ENCODE measurements around the gene ZNF469. TPM values are rescaled to one million over a fixed set of nuclear protein-coding genes. Genes with fewer than 3 reads are reported as not detected.

The ZNF469 gene
- polyA plus RNA-seq, 3 donors = 0.02 to 0.16 (median 0.10) TPM

DNA sequence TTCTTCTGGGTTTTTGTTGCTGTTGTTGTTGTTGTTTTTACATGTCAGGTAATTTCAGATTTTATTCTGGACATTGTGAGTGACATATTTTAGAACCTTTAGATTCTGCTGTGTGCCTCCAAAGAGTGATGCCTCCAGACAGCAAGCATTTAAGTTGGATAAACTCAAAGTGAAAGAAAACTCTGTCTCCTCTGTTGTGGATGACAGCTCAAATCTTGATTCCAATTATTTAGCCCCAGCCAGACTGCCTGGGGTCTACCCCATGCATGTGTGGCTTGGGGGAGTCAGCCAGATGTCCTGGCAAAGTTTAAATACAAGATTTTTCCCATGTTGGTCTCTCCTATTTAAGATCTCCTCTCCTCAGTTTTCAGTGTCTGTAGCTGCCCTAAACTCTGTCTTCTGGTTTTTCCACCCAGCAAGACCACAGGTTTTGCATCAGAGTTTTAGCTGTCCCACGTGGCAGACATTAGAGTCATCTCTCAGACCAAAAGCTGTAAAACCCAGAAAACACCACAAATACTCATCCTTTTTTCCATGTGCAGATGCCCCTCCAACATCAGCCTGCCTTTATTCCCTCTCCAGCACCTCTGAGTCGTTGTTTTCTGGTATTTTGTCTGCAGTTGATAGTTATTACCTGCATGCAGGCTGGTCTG is 19.4 kb upstream of the ZNF469 start:
- no peak overlapping the region for H3K4me3 ChIP-seq (replicated peaks in 1 of 3; ENCODE audit: low read depth in 2 of 3, low read length in 3 of 3)
- Mint-ChIP-seq H3K4me3 (no peak overlapping the region), H3K27ac (no peak overlapping the region), H3K9me3 (peaks cover 0 to 12% (median 5%) of the 10 kb centered on the region in 7 donors), H3K36me3 (no peaks in the 10 kb centered on the region), H3K27me3 (ENCODE audit: low read depth in 3 of 3) (peaks cover 5 to 17% (median 6%) of the 10 kb centered on the region in 3 donors), H3K4me1 (no peaks in the 10 kb centered on the region)
- H3K27ac ChIP-seq (ENCODE audit: low read depth in 1 of 2, low read length in 2 of 2) = no peak overlapping the region
- WGBS (ENCODE audit: insufficient coverage) = 60% methylated on average over 1 of the region's 2 CpGs
- H3K9ac ChIP-seq (ENCODE audit: insufficient read depth, low read length, poor library complexity, severe bottlenecking) = no peak overlapping the region
- no peak for DNase-seq
- no peaks in the 10 kb centered on the region for H3K9me3 ChIP-seq (replicated peaks in 1 of 2; ENCODE audit: control insufficient read depth in 1 of 2, insufficient read depth in 1 of 2, low read length in 2 of 2)
- intact Hi-C loops (cut with micrococcal nuclease) = no loop called here
- no peaks in the 10 kb centered on the region for H3K4me1 ChIP-seq (ENCODE audit: control insufficient read depth in 1 of 2, insufficient read depth in 2 of 2, low read length in 2 of 2)
- TF ChIP-seq CTCF (IDR thresholded peaks at IDR 0.05) = no peak
- H4K20me1 ChIP-seq (ENCODE audit: insufficient read depth, low read length) = no peaks in the 10 kb centered on the region
- H2AFZ ChIP-seq (ENCODE audit: insufficient read depth, low read depth, low read length, poor library complexity, severe bottlenecking) = no peak overlapping the region
- peaks cover 0 to 2% of the 10 kb centered on the region in 2 donors for H3K27me3 ChIP-seq (ENCODE audit: control insufficient read depth in 2 of 2, insufficient read depth in 2 of 2, low read length in 2 of 2)
- H3K36me3 ChIP-seq (replicated peaks in 1 of 2; ENCODE audit: control insufficient read depth in 1 of 2, insufficient read depth in 2 of 2, low read length in 2 of 2) = no peaks in the 10 kb centered on the region
- H3K4me2 ChIP-seq (replicated peaks; ENCODE audit: extremely low read depth, low read length, poor library complexity, severe bottlenecking) = no peak overlapping the region
- H3K79me2 ChIP-seq (ENCODE audit: insufficient read depth, low read length) = no peaks in the 10 kb centered on the region

GRCh38 chr16:88365244-88365865 is 17.4 kb upstream of the ZNF469 start:
- no peak for TF ChIP-seq CTCF (IDR thresholded peaks at IDR 0.05)
- no peak overlapping the region for H2AFZ ChIP-seq (ENCODE audit: insufficient read depth, low read depth, low read length, poor library complexity, severe bottlenecking)
- Mint-ChIP-seq H3K36me3 (no peaks in the 10 kb centered on the region), H3K27me3 (ENCODE audit: low read depth in 3 of 3) (peaks cover 5 to 12% (median 8%) of the 10 kb centered on the region in 3 donors), H3K4me1 (no peaks in the 10 kb centered on the region), H3K4me3 (no peak overlapping the region), H3K9me3 (peaks cover 0 to 12% (median 5%) of the 10 kb centered on the region in 7 donors), H3K27ac (no peak overlapping the region)
- 94% methylated on average over 4 of the region's 6 CpGs for WGBS (ENCODE audit: insufficient coverage)
- no peak overlapping the region for H3K4me3 ChIP-seq (replicated peaks in 1 of 3; ENCODE audit: low read depth in 2 of 3, low read length in 3 of 3)
- no peak for DNase-seq
- H3K4me2 ChIP-seq (replicated peaks; ENCODE audit: extremely low read depth, low read length, poor library complexity, severe bottlenecking) = no peak overlapping the region
- intact Hi-C loops (cut with micrococcal nuclease) = no loop called here
- no peaks in the 10 kb centered on the region for H3K79me2 ChIP-seq (ENCODE audit: insufficient read depth, low read length)
- H4K20me1 ChIP-seq (ENCODE audit: insufficient read depth, low read length) = no peaks in the 10 kb centered on the region
- no peak overlapping the region for H3K27ac ChIP-seq (ENCODE audit: low read depth in 1 of 2, low read length in 2 of 2)
- no peaks in the 10 kb centered on the region for H3K4me1 ChIP-seq (ENCODE audit: control insufficient read depth in 1 of 2, insufficient read depth in 2 of 2, low read length in 2 of 2)
- H3K27me3 ChIP-seq (ENCODE audit: control insufficient read depth in 2 of 2, insufficient read depth in 2 of 2, low read length in 2 of 2) = peaks cover 0 to 2% of the 10 kb centered on the region in 2 donors
- no peak overlapping the region for H3K9ac ChIP-seq (ENCODE audit: insufficient read depth, low read length, poor library complexity, severe bottlenecking)
- no peaks in the 10 kb centered on the region for H3K9me3 ChIP-seq (replicated peaks in 1 of 2; ENCODE audit: control insufficient read depth in 1 of 2, insufficient read depth in 1 of 2, low read length in 2 of 2)
- H3K36me3 ChIP-seq (replicated peaks in 1 of 2; ENCODE audit: control insufficient read depth in 1 of 2, insufficient read depth in 2 of 2, low read length in 2 of 2) = no peaks in the 10 kb centered on the region

Measured in CD14-positive monocyte (primary cell).